Lower lobe of right lung (tissue), 2 donors: Measurements from ENCODE around the gene GALNT11. TPM values are rescaled to one million over a fixed set of nuclear protein-coding genes. Genes with fewer than 3 reads are reported as not detected.

Experiments
- ATAC-seq, 2 donors: fragments of 200-7000 bp; cut with Tn5 transposase; one replicate each; pipeline ENCODE4 v1.9.1; 2020 to 2022; ENCODE audit warnings: mild to moderate bottlenecking in 2 of 2, moderate library complexity in 2 of 2
- DNase-seq: peaks from one replicate; pipeline ENCODE4 v3.0.0-alpha.2; 2020
- H3K27ac ChIP-seq: fragments of 200-600 bp; one replicate; pipeline ENCODE4 v1.8.0; 2022
- H3K27me3 ChIP-seq: fragments of 200-600 bp; one replicate; pipeline ENCODE4 v1.8.0; 2022; ENCODE audit warnings: low read depth
- H3K36me3 ChIP-seq: fragments of 200-600 bp; one replicate; pipeline ENCODE4 v1.8.0; 2022; ENCODE audit warnings: mild to moderate bottlenecking
- H3K4me1 ChIP-seq: fragments of 200-600 bp; one replicate; pipeline ENCODE4 v1.8.0; 2022
- H3K4me3 ChIP-seq: fragments of 200-600 bp; one replicate; pipeline ENCODE4 v1.8.0; 2022; ENCODE audit warnings: mild to moderate bottlenecking
- H3K9me3 ChIP-seq: fragments of 200-600 bp; one replicate; pipeline ENCODE4 v1.8.0; 2022
- intact Hi-C: fragments of 100-400 bp; cut with DNase I; formaldehyde crosslinking; loops from one replicate; pipeline ENCODE4 v1.11.0; 2022
- total RNA-seq: library from RNA; stranded (reverse); fragmentation: NEBNext Ultra II Directional; extraction: Animal tissue kit (Norgen Biotek cat#: 25700); gene quantifications from one replicate; pipeline ENCODE4 v1.2.1, GENCODE V29; 2021
- TF ChIP-seq, protein P1 (sequence below): fragments of 200-600 bp; IDR thresholded peaks from one replicate; pipeline ENCODE4 v1.8.0; 2022; ENCODE audit warnings: antibody characterized with exemption, mild to moderate bottlenecking
- donor health status: DM: no; HTN: yes; CAD: no; lungs with severe emphysema.

Gene GALNT11
- total RNA-seq, 1 donor from 2014 or later, result 39.6 TPM

- Histone ChIP-seq H3K9me3 (no peaks in the 10 kb centered on the region), H3K4me3 (no peak overlapping the region), H3K27ac (no peak overlapping the region), H3K36me3 (peaks cover 56% of the 10 kb centered on the region), H3K4me1 (no peaks in the 10 kb centered on the region), H3K27me3 (no peaks in the 10 kb centered on the region)
- ATAC-seq (no peak), DNase-seq (no peak)
- intact Hi-C loops, result no loop called here
- TF ChIP-seq, protein P1, sequence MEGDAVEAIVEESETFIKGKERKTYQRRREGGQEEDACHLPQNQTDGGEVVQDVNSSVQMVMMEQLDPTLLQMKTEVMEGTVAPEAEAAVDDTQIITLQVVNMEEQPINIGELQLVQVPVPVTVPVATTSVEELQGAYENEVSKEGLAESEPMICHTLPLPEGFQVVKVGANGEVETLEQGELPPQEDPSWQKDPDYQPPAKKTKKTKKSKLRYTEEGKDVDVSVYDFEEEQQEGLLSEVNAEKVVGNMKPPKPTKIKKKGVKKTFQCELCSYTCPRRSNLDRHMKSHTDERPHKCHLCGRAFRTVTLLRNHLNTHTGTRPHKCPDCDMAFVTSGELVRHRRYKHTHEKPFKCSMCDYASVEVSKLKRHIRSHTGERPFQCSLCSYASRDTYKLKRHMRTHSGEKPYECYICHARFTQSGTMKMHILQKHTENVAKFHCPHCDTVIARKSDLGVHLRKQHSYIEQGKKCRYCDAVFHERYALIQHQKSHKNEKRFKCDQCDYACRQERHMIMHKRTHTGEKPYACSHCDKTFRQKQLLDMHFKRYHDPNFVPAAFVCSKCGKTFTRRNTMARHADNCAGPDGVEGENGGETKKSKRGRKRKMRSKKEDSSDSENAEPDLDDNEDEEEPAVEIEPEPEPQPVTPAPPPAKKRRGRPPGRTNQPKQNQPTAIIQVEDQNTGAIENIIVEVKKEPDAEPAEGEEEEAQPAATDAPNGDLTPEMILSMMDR, result no peak
These were observed 87.4 kb downstream of the GALNT11 start for GRCh38 chr7:152112829-152113228.

DNA sequence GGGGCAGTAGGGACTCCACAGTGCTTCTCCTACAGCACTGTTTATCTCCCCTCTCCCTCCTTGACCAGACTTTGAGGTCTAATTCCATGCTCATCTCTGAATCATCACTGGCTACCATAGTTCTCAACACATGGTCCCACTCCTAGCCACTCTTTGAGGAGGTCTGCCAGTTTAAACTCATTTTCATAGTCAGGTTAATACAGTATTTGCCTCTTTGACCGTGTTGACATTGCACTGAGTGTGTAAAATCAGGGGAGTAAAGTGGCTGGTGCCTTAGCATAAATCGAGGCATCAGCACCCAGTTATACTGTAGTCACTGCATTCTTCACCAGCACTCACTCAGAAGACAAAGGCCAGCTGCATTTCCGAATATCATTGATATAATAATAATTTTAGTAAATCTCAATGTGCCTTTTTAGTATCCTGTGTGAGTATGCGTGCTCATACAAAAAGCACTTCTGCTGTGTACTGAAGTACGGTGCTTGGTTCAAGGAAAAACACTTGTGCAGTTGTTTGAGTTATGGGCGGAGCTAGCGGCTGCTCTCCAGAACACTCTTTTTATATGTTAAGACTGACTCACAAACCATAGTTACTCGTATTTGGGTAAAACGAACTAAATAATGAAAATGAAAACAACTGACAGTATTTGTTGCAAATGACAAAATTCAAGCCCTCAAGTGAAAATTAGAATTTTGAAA is 89.7 kb downstream of the GALNT11 start:
- H3K27me3 ChIP-seq, result no peaks in the 10 kb centered on the region
- DNase-seq (no peak), ATAC-seq (peak; percentile 84 to 95)
- intact Hi-C loops, result no loop called here
- TF ChIP-seq, protein P1, result no peak
- H3K4me3 ChIP-seq, result no peak overlapping the region
- no peak overlapping the region for H3K27ac ChIP-seq
- H3K4me1 ChIP-seq, result no peaks in the 10 kb centered on the region
- peaks cover 68% of the 10 kb centered on the region for H3K36me3 ChIP-seq
- H3K9me3 ChIP-seq, result no peaks in the 10 kb centered on the region

DNA sequence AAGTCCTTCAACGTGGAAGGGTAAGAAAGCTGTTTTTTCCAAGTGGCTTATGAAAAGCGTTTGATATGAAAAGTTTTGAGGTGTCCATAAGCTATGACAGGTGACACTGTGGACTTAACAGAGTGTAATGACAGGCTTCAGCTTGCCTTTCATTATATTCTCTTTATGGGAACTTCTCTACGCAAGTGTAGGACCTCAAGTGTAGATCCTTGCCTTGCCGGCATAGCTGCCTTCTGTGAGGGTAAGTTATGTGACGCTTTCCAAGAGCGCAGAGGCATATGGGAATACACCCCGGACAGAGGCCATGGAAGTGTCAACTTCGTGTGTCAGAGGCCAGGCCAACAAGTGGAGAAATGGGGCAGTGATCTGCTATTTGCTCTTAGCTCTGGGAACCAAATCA is 91.9 kb downstream of the GALNT11 start:
- no peak overlapping the region for H3K27ac ChIP-seq
- no peaks in the 10 kb centered on the region for H3K4me1 ChIP-seq
- no peaks in the 10 kb centered on the region for H3K27me3 ChIP-seq
- no peak for ATAC-seq
- no peak overlapping the region for H3K4me3 ChIP-seq
- TF ChIP-seq, protein P1, result no peak
- intact Hi-C loops, result no loop called here
- H3K9me3 ChIP-seq, result no peaks in the 10 kb centered on the region
- H3K36me3 ChIP-seq, result peaks cover 75% of the 10 kb centered on the region
- no peak for DNase-seq

DNA sequence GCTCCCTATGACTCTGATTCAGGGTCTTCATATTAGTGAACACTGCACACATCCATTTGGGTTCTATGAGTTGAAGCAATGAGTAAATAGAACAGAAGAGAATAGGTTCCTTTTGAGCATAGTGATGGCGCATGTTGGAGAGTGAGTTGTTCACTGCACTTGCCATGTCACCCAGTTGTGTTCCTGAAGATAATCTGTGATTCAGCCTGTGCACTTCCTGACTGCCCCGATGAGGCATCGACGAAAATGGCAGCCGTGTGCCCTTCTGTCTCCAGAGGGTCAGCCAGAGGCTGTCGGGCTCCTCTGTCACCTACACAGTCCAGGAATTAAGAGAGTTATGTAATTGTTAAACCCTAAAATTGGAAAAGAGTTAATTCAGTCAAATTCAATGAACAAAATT is 94.7 kb downstream of the GALNT11 start:
- H3K36me3 ChIP-seq, result peaks cover 84% of the 10 kb centered on the region

GRCh38 chr7:152120776-152121175 is 95.3 kb downstream of the GALNT11 start:
- Histone ChIP-seq H3K36me3 (peaks cover 88% of the 10 kb centered on the region), H3K9me3 (peaks cover 7% of the 10 kb centered on the region), H3K4me1 (no peaks in the 10 kb centered on the region), H3K27ac (no peak overlapping the region), H3K27me3 (no peaks in the 10 kb centered on the region), H3K4me3 (no peak overlapping the region)
- intact Hi-C loops, result no loop called here
- DNase-seq (no peak), ATAC-seq (no peak)
- TF ChIP-seq, protein P1, result no peak

More for the DNA sequence above, 94.7 kb downstream of the GALNT11 start:
- H3K27me3 ChIP-seq, result no peaks in the 10 kb centered on the region
- no peak overlapping the region for H3K27ac ChIP-seq
- TF ChIP-seq, protein P1, result no peak
- ATAC-seq, result no peak
- H3K4me1 ChIP-seq, result no peaks in the 10 kb centered on the region
- no peak for DNase-seq
- peaks cover 7% of the 10 kb centered on the region for H3K9me3 ChIP-seq
- intact Hi-C loops, result no loop called here
- H3K4me3 ChIP-seq, result no peak overlapping the region
